ENCODE results near the gene NEGR1.

- TF ChIP-seq CTCF (IDR thresholded peaks at IDR 0.05; ENCODE audit: insufficient read depth, low read depth, low read length), result no peak
- no peak for TF ChIP-seq EZH2 (IDR thresholded peaks at IDR 0.05; ENCODE audit: insufficient read depth, low read length)
Measured at GRCh38 chr1:71510725-71511124, 771.6 kb downstream of the NEGR1 start.
